ENCODE measurements around the gene B9D2.

GRCh38 chr19:41355802-41356201 lies 8.1 kb downstream of the B9D2 start:
- TF ChIP-seq CTCF (IDR thresholded peaks at IDR 0.05) (no peak), POLR2A (IDR thresholded peaks at IDR 0.05) (no peak)
